HCT116 (cell line): ENCODE results near the gene MYO7A. TPM values are rescaled to one million over a fixed set of nuclear protein-coding genes. Genes with fewer than 3 reads are reported as not detected.

ENCODE experiments used
- ATAC-seq: fragments of 200-7000 bp; cut with Tn5 transposase; 2 replicates; pipeline ENCODE4 v1.9.1; 2020; ENCODE audit warnings: mild to moderate bottlenecking, moderate library complexity
- BruUV-seq: library from RNA; stranded (reverse); fragments of 400-500 nt; replicated peaks from 2 replicates; lab custom pipeline; 2021; lab: Mats Ljungman, UMichigan
- CTCF ChIA-PET: fragments of 300-600 bp; sonication (Branson Sonifier 250); formaldehyde crosslinking; loops from one replicate; lab custom pipeline; 2021; ENCODE audit warnings: antibody characterized with exemption; lab: Charles Lee
- POLR2A ChIA-PET: fragments of 300-600, 350-600 bp; sonication (Branson Sonifier 250); formaldehyde crosslinking; loops from one replicate; lab custom pipeline; 2021; ENCODE audit warnings: antibody characterized with exemption; lab: Charles Lee
- RAD21 ChIA-PET, 2 experiments: fragments of 300-600 bp; sonication (Branson Sonifier 250); formaldehyde crosslinking; loops; one replicate each; lab custom pipeline; 2023; ENCODE audit warnings: low total read pairs in 2 of 2; ENCODE audit not compliant: uncharacterized antibody in 2 of 2, unreplicated experiment in 2 of 2, low non-redundant PET in 1 of 2; lab: Charles Lee
- DNase-seq: peaks from one replicate; pipeline ENCODE4 v3.0.0-alpha.2; 2010; ENCODE audit warnings: low read depth, low spot score
- H2AFZ ChIP-seq: fragments of 200-600 bp; shearing (Covaris generic), sonication (generic); 2 replicates; pipeline ENCODE4 v1.6.1; 2017; ENCODE audit warnings: low read depth, mixed run types, mixed read lengths, antibody characterized with exemption, low read length; ENCODE audit not compliant: poor library complexity, severe bottlenecking
- H3K27ac ChIP-seq: 2 replicates; pipeline ENCODE4 v1.5.1; 2012; ENCODE audit warnings: low read depth, low read length
- H3K27me3 ChIP-seq: fragments of 200-600 bp; sonication (generic); 2 replicates; pipeline ENCODE4 v1.6.1; 2016; ENCODE audit warnings: mixed run types, low read length, mixed read lengths; ENCODE audit not compliant: insufficient read depth
- H3K36me3 ChIP-seq, 2 experiments: fragments of 200-500 bp in 1 of 2; fragments of 200-600 bp in 1 of 2; sonication (Bioruptor generic) in 1 of 2; sonication (generic) in 1 of 2; 2 replicates each; pipeline versions ENCODE4 v1.5.1 to v1.6.1; 2014 to 2016; ENCODE audit warnings: low read length in 2 of 2, inconsistent platforms in 1 of 2, mixed read lengths in 1 of 2, mixed run types in 1 of 2; ENCODE audit not compliant: insufficient read depth in 2 of 2, control insufficient read depth in 1 of 2
- H3K4me1 ChIP-seq, 2 experiments: fragments of 200-600 bp in 1 of 2; sonication (generic) in 1 of 2; 2 replicates each; pipeline versions ENCODE4 v1.5.1 to v1.6.1; 2012 to 2017; ENCODE audit warnings: low read length in 2 of 2, inconsistent platforms in 1 of 2, mild to moderate bottlenecking in 1 of 2, mixed read lengths in 1 of 2, mixed run types in 1 of 2, moderate library complexity in 1 of 2; ENCODE audit not compliant: insufficient read depth in 2 of 2, control insufficient read depth in 1 of 2
- H3K4me2 ChIP-seq: fragments of 200-600 bp; sonication (generic); 2 replicates; pipeline ENCODE4 v1.6.1; 2017; ENCODE audit warnings: mixed run types, low read length, mixed read lengths
- H3K4me3 ChIP-seq, 2 experiments: fragments of 200-600 bp in 1 of 2; sonication (generic) in 1 of 2; replicated peaks in 1 of 2; 2 replicates each; pipeline ENCODE4 v1.5.1; 2011 to 2016; ENCODE audit warnings: low read length in 2 of 2, control low read depth in 1 of 2, low read depth in 1 of 2, mild to moderate bottlenecking in 1 of 2, mixed read lengths in 1 of 2, mixed run types in 1 of 2
- H3K79me2 ChIP-seq: fragments of 200-600 bp; sonication (generic); 2 replicates; pipeline ENCODE4 v1.6.1; 2017; ENCODE audit warnings: mild to moderate bottlenecking, mixed run types, low read length, moderate library complexity, mixed read lengths; ENCODE audit not compliant: insufficient read depth
- H3K9ac ChIP-seq: fragments of 200-600 bp; sonication (generic); 2 replicates; pipeline ENCODE4 v1.6.1; 2016; ENCODE audit warnings: low read length, mixed read lengths
- H3K9me2 ChIP-seq: fragments of 200-600 bp; sonication (generic), shearing (Covaris generic); 2 replicates; pipeline ENCODE4 v1.6.1; 2017; ENCODE audit warnings: mixed run types, mild to moderate bottlenecking, moderate library complexity; ENCODE audit not compliant: insufficient read depth
- H3K9me3 ChIP-seq, 2 experiments: fragments of 200-500 bp in 1 of 2; fragments of 200-600 bp in 1 of 2; sonication (Bioruptor generic) in 1 of 2; sonication (generic) in 1 of 2; 2 replicates each; pipeline ENCODE4 v1.6.1; 2014 to 2017; ENCODE audit warnings: low read length in 2 of 2, mixed read lengths in 2 of 2, inconsistent platforms in 1 of 2, low read depth in 1 of 2, mild to moderate bottlenecking in 1 of 2, mixed run types in 1 of 2, moderate library complexity in 1 of 2; ENCODE audit not compliant: control insufficient read depth in 1 of 2, insufficient read depth in 1 of 2
- H4K20me1 ChIP-seq: fragments of 200-600 bp; sonication (generic), shearing (Covaris generic); 2 replicates; pipeline ENCODE4 v1.6.1; 2017; ENCODE audit warnings: mixed run types, mild to moderate bottlenecking, moderate library complexity; ENCODE audit not compliant: insufficient read depth
- CBX3 ChIP-seq: IDR thresholded peaks from 2 replicates; pipeline ENCODE4 v1.6.1; 2012; ENCODE audit warnings: low read depth
- EGR1 ChIP-seq: IDR thresholded peaks from 2 replicates; pipeline ENCODE4 v1.6.1; 2012; ENCODE audit warnings: low read depth
- ELF1 ChIP-seq: IDR thresholded peaks from 2 replicates; pipeline ENCODE4 v1.6.1; 2012; ENCODE audit warnings: low read depth, borderline replicate concordance
- EZH2phosphoT487 ChIP-seq: fragments of 200-600 bp; IDR thresholded peaks from 2 replicates; pipeline ENCODE4 v1.6.1; 2018; ENCODE audit warnings: antibody characterized with exemption, borderline replicate concordance
- FOSL1 ChIP-seq: IDR thresholded peaks from 2 replicates; pipeline ENCODE4 v1.6.1; 2012; ENCODE audit warnings: low read depth
- JUND ChIP-seq: IDR thresholded peaks from 2 replicates; pipeline ENCODE4 v1.6.1; 2012
- POLR2A ChIP-seq: IDR thresholded peaks from 2 replicates; pipeline ENCODE4 v1.7.0; 2011; ENCODE audit warnings: borderline replicate concordance; ENCODE audit not compliant: insufficient read depth, insufficient read length; ENCODE audit errors: extremely low read depth
- SP1 ChIP-seq: IDR thresholded peaks from 2 replicates; pipeline ENCODE4 v1.6.1; 2012; ENCODE audit warnings: low read depth
- TCF7L2 ChIP-seq: IDR thresholded peaks from 2 replicates; pipeline ENCODE4 v1.7.0; 2011; ENCODE audit warnings: borderline replicate concordance, inconsistent platforms; ENCODE audit not compliant: insufficient read depth, insufficient read length; ENCODE audit errors: extremely low read depth
- YY1 ChIP-seq: IDR thresholded peaks from 2 replicates; pipeline ENCODE4 v1.6.1; 2011; ENCODE audit warnings: low read length, low read depth, moderate library complexity, mild to moderate bottlenecking; ENCODE audit not compliant: insufficient replicate concordance; ENCODE audit errors: extremely low read depth
- ZFX ChIP-seq: fragments of 450-650 bp; IDR thresholded peaks from 2 replicates; pipeline ENCODE4 v1.6.1; 2017
- ZNF274 ChIP-seq: fragments of 200-500 bp; sonication (Bioruptor generic); IDR thresholded peaks from 2 replicates; pipeline ENCODE4 v1.6.1; 2014; ENCODE audit warnings: mild to moderate bottlenecking, low read depth, low read length, inconsistent platforms
- intact Hi-C: fragments of 100-400 bp; cut with micrococcal nuclease; formaldehyde crosslinking; loops from 2 replicates; pipeline ENCODE4 v1.10.0; 2022
- total RNA-seq: library from RNA; stranded (reverse); gene quantifications from one replicate; pipeline ENCODE4 v1.2.1, GENCODE V29; 2021; ENCODE audit not compliant: unreplicated experiment
- TF ChIP-seq, protein P1 (sequence below): IDR thresholded peaks from 2 replicates; pipeline ENCODE4 v1.6.1; 2012
- TF ChIP-seq, protein P2 (sequence below): IDR thresholded peaks from 2 replicates; pipeline ENCODE4 v1.6.1; 2012
- TF ChIP-seq, protein P3 (sequence below), 3 experiments: fragments of 200-600 bp in 1 of 3; sonication (generic) in 1 of 3; IDR thresholded peaks in 2 of 3; conservative IDR thresholded peaks in 1 of 3; 2 replicates each; pipeline ENCODE4 v1.5.1; 2012 to 2017; ENCODE audit warnings: low read depth in 2 of 3, low read length in 2 of 3, antibody characterized with exemption in 1 of 3, borderline replicate concordance in 1 of 3, control low read depth in 1 of 3, mild to moderate bottlenecking in 1 of 3, mixed read lengths in 1 of 3, mixed run types in 1 of 3, moderate library complexity in 1 of 3; ENCODE audit not compliant: insufficient read depth in 1 of 3
- TF ChIP-seq, protein P4 (sequence below): IDR thresholded peaks from 2 replicates; pipeline ENCODE4 v1.6.1; 2012; ENCODE audit warnings: low read depth
- TF ChIP-seq, protein P5 (sequence below): IDR thresholded peaks from 2 replicates; pipeline ENCODE4 v1.6.1; 2011; ENCODE audit warnings: mild to moderate bottlenecking, low read length, moderate library complexity; ENCODE audit not compliant: insufficient replicate concordance; ENCODE audit errors: extremely low read depth

MYO7A gene
- total RNA-seq, 1 experiment from 2014 or later: 1.8 TPM

DNA sequence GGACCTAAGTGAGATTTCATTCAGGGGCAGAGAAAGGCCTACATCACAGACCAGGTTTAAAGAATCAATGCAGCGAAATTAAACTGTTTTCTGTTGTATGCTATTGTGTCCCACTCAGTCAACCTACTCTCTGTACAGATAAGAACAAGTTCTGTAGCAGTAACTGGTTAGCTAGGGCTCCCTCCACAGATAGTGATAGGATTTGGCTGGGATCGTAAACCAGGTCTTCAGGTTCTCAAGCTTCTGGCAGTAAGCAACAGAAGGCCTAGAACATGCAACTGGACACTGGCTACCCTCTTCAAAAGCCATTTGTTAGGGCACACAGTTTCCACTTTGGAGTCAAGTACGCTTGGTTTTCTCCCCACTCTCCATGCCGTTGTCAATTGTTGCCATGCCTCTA, 104.2 kb downstream of the MYO7A start:
- Histone ChIP-seq H3K9me2 (no peaks in the 10 kb centered on the region), H3K9ac (no peak overlapping the region), H3K4me1 (no peaks in the 10 kb centered on the region), H3K4me3 (no peak overlapping the region), H3K4me2 (no peak overlapping the region), H3K27ac (no peak overlapping the region), H3K36me3 (no peaks in the 10 kb centered on the region), H3K9me3 (no peaks in the 10 kb centered on the region), H3K27me3 (no peaks in the 10 kb centered on the region), H4K20me1 (no peaks in the 10 kb centered on the region), H3K79me2 (no peaks in the 10 kb centered on the region), H2AFZ (no peak overlapping the region)
- no peak for ATAC-seq
- intact Hi-C loops: no loop called here
- ChIA-PET POLR2A (no interaction called here), CTCF (no interaction called here), RAD21 (no interaction called here)
- no TSS peak for BruUV-seq
- TF ChIP-seq, protein P1, sequence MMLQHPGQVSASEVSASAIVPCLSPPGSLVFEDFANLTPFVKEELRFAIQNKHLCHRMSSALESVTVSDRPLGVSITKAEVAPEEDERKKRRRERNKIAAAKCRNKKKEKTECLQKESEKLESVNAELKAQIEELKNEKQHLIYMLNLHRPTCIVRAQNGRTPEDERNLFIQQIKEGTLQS: no peak
- TF ChIP-seq, protein P2, sequence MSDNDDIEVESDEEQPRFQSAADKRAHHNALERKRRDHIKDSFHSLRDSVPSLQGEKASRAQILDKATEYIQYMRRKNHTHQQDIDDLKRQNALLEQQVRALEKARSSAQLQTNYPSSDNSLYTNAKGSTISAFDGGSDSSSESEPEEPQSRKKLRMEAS: no peak
- TF ChIP-seq POLR2A (no peak), JUND (no peak), ZFX (no peak), EGR1 (no peak), ZNF274 (no peak), TCF7L2 (no peak), FOSL1 (no peak), SP1 (no peak), CBX3 (no peak), YY1 (no peak), EZH2phosphoT487 (no peak), ELF1 (no peak)
- TF ChIP-seq, protein P3, sequence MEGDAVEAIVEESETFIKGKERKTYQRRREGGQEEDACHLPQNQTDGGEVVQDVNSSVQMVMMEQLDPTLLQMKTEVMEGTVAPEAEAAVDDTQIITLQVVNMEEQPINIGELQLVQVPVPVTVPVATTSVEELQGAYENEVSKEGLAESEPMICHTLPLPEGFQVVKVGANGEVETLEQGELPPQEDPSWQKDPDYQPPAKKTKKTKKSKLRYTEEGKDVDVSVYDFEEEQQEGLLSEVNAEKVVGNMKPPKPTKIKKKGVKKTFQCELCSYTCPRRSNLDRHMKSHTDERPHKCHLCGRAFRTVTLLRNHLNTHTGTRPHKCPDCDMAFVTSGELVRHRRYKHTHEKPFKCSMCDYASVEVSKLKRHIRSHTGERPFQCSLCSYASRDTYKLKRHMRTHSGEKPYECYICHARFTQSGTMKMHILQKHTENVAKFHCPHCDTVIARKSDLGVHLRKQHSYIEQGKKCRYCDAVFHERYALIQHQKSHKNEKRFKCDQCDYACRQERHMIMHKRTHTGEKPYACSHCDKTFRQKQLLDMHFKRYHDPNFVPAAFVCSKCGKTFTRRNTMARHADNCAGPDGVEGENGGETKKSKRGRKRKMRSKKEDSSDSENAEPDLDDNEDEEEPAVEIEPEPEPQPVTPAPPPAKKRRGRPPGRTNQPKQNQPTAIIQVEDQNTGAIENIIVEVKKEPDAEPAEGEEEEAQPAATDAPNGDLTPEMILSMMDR (IDR thresholded peaks at IDR 0.05 in 2 of 3, conservative IDR thresholded peaks at IDR 0.05 in 1 of 3; ENCODE audit: borderline replicate concordance in 1 of 3, insufficient read depth in 1 of 3, low read depth in 2 of 3, low read length in 2 of 3): no peak
- TF ChIP-seq, protein P4, sequence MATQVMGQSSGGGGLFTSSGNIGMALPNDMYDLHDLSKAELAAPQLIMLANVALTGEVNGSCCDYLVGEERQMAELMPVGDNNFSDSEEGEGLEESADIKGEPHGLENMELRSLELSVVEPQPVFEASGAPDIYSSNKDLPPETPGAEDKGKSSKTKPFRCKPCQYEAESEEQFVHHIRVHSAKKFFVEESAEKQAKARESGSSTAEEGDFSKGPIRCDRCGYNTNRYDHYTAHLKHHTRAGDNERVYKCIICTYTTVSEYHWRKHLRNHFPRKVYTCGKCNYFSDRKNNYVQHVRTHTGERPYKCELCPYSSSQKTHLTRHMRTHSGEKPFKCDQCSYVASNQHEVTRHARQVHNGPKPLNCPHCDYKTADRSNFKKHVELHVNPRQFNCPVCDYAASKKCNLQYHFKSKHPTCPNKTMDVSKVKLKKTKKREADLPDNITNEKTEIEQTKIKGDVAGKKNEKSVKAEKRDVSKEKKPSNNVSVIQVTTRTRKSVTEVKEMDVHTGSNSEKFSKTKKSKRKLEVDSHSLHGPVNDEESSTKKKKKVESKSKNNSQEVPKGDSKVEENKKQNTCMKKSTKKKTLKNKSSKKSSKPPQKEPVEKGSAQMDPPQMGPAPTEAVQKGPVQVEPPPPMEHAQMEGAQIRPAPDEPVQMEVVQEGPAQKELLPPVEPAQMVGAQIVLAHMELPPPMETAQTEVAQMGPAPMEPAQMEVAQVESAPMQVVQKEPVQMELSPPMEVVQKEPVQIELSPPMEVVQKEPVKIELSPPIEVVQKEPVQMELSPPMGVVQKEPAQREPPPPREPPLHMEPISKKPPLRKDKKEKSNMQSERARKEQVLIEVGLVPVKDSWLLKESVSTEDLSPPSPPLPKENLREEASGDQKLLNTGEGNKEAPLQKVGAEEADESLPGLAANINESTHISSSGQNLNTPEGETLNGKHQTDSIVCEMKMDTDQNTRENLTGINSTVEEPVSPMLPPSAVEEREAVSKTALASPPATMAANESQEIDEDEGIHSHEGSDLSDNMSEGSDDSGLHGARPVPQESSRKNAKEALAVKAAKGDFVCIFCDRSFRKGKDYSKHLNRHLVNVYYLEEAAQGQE: no peak
- TF ChIP-seq, protein P5, sequence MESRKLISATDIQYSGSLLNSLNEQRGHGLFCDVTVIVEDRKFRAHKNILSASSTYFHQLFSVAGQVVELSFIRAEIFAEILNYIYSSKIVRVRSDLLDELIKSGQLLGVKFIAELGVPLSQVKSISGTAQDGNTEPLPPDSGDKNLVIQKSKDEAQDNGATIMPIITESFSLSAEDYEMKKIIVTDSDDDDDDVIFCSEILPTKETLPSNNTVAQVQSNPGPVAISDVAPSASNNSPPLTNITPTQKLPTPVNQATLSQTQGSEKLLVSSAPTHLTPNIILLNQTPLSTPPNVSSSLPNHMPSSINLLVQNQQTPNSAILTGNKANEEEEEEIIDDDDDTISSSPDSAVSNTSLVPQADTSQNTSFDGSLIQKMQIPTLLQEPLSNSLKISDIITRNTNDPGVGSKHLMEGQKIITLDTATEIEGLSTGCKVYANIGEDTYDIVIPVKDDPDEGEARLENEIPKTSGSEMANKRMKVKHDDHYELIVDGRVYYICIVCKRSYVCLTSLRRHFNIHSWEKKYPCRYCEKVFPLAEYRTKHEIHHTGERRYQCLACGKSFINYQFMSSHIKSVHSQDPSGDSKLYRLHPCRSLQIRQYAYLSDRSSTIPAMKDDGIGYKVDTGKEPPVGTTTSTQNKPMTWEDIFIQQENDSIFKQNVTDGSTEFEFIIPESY: no peak
- no peak for DNase-seq
